Measurements from ENCODE around the gene EFCAB5. TPM values are rescaled to one million over a fixed set of nuclear protein-coding genes. Genes with fewer than 3 reads are reported as not detected.
"Not testable (repeated sequence)": the region's sequence is repeated elsewhere in the genome, so short reads cannot be mapped to it uniquely, and the experiment has no call there.

Gene EFCAB5
- total and polyA plus RNA-seq, 2 donors (not counting 1 experiment from before 2014, with no cell fraction given): 0.54 to 3.0 TPM

GRCh38 chr17:30035369-30035768, 93.9 kb downstream of the EFCAB5 start:
- no peak for TF ChIP-seq EZH2 (IDR thresholded peaks at IDR 0.05; ENCODE audit: borderline replicate concordance, insufficient read depth, low read depth, low read length, poor library complexity, severe bottlenecking)
- TF ChIP-seq, protein P1, sequence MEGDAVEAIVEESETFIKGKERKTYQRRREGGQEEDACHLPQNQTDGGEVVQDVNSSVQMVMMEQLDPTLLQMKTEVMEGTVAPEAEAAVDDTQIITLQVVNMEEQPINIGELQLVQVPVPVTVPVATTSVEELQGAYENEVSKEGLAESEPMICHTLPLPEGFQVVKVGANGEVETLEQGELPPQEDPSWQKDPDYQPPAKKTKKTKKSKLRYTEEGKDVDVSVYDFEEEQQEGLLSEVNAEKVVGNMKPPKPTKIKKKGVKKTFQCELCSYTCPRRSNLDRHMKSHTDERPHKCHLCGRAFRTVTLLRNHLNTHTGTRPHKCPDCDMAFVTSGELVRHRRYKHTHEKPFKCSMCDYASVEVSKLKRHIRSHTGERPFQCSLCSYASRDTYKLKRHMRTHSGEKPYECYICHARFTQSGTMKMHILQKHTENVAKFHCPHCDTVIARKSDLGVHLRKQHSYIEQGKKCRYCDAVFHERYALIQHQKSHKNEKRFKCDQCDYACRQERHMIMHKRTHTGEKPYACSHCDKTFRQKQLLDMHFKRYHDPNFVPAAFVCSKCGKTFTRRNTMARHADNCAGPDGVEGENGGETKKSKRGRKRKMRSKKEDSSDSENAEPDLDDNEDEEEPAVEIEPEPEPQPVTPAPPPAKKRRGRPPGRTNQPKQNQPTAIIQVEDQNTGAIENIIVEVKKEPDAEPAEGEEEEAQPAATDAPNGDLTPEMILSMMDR (IDR thresholded peaks at IDR 0.05): no peak

GRCh38 chr17:30040719-30041518, 99.5 kb downstream of the EFCAB5 start:
- DNase-seq; H4K20me1 ChIP-seq (ENCODE audit: control insufficient read depth, insufficient read depth, low read length, poor library complexity, severe bottlenecking); ATAC-seq (ENCODE audit: low read depth); H3K27me3 Mint-ChIP-seq; H3K36me3 ChIP-seq (replicated peaks in 1 of 2; ENCODE audit: control extremely low read depth in 1 of 2, control insufficient read depth in 1 of 2, extremely low read depth in 1 of 2, insufficient read depth in 2 of 2, low read length in 1 of 2); H3K27ac Mint-ChIP-seq; H3K9me3 Mint-ChIP-seq (ENCODE audit: insufficient read depth); H3K27me3 ChIP-seq (replicated peaks in 1 of 4; ENCODE audit: control extremely low read depth in 1 of 4, control insufficient read depth in 3 of 4, insufficient read depth in 4 of 4, low read length in 3 of 4); H3K79me2 ChIP-seq (ENCODE audit: control insufficient read depth, insufficient read depth, low read length); H3K9me3 ChIP-seq (ENCODE audit: control extremely low read depth in 1 of 3, control insufficient read depth in 2 of 3, insufficient read depth in 1 of 3, low read length in 2 of 3); intact Hi-C loops (cut with micrococcal nuclease); POLR2A ChIA-PET: not testable (repeated sequence)
- peaks cover 12 to 13% of the 10 kb centered on the region in 2 donors for H3K4me1 ChIP-seq (ENCODE audit: control insufficient read depth in 2 of 2, insufficient read depth in 2 of 2, low read length in 2 of 2)
- peak overlapping the region in 1 of 5 experiments; percentile 19 for H3K4me3 ChIP-seq (ENCODE audit: control extremely low read depth in 1 of 5, extremely low read depth in 1 of 5, insufficient read depth in 1 of 5, low read depth in 2 of 5, low read length in 4 of 5)
- peak overlapping the region; percentile 49 for H3K4me3 Mint-ChIP-seq
- H2AFZ ChIP-seq (ENCODE audit: insufficient read depth, low read depth, low read length, poor library complexity, severe bottlenecking): peak overlapping the region; percentile 49
- peaks cover 18% of the 10 kb centered on the region for H3K4me1 Mint-ChIP-seq
- CTCF ChIA-PET: interaction anchor here (1.2 to 1.5 kb wide), 3 partner anchors 12 to 52 kb away, joined by 3 to 5 read pairs (median 4); no protein-coding TSS in a partner anchor
- H3K9ac ChIP-seq (ENCODE audit: low read length): peak overlapping the region; percentile 29
- peak overlapping the region in 1 of 2 donors; percentile 44 for H3K27ac ChIP-seq (ENCODE audit: low read length in 2 of 2)
- H3K4me2 ChIP-seq (replicated peaks; ENCODE audit: low read depth, low read length, poor library complexity, severe bottlenecking): peak overlapping the region; percentile 54
- WGBS (ENCODE audit: insufficient coverage): 100% methylated on average over 2 of the region's 5 CpGs

More at GRCh38 chr17:30035369-30035768, 93.9 kb downstream of the EFCAB5 start:
- ATAC-seq (ENCODE audit: low read depth) (no peak), DNase-seq (no peak)
- ChIA-PET CTCF (no interaction called here), POLR2A (no interaction called here)
- H3K4me3 ChIP-seq (ENCODE audit: control extremely low read depth in 1 of 5, extremely low read depth in 1 of 5, insufficient read depth in 1 of 5, low read depth in 2 of 5, low read length in 4 of 5): no peak overlapping the region
- H3K4me3 Mint-ChIP-seq: no peak overlapping the region
- H3K27ac Mint-ChIP-seq: no peak overlapping the region
- H3K79me2 ChIP-seq (ENCODE audit: control insufficient read depth, insufficient read depth, low read length): no peaks in the 10 kb centered on the region
- H4K20me1 ChIP-seq (ENCODE audit: control insufficient read depth, insufficient read depth, low read length, poor library complexity, severe bottlenecking): no peaks in the 10 kb centered on the region
- H3K4me1 ChIP-seq (ENCODE audit: control insufficient read depth in 2 of 2, insufficient read depth in 2 of 2, low read length in 2 of 2): peaks cover 6 to 7% of the 10 kb centered on the region in 2 donors
- no peaks in the 10 kb centered on the region for H3K9me3 ChIP-seq (ENCODE audit: control extremely low read depth in 1 of 3, control insufficient read depth in 2 of 3, insufficient read depth in 1 of 3, low read length in 2 of 3)
- no peaks in the 10 kb centered on the region for H3K36me3 ChIP-seq (replicated peaks in 1 of 2; ENCODE audit: control extremely low read depth in 1 of 2, control insufficient read depth in 1 of 2, extremely low read depth in 1 of 2, insufficient read depth in 2 of 2, low read length in 1 of 2)
- H3K27me3 ChIP-seq (replicated peaks in 1 of 4; ENCODE audit: control extremely low read depth in 1 of 4, control insufficient read depth in 3 of 4, insufficient read depth in 4 of 4, low read length in 3 of 4): no peaks in the 10 kb centered on the region
- H3K27me3 Mint-ChIP-seq: no peaks in the 10 kb centered on the region
- no peak overlapping the region for H2AFZ ChIP-seq (ENCODE audit: insufficient read depth, low read depth, low read length, poor library complexity, severe bottlenecking)
- intact Hi-C loops (cut with micrococcal nuclease): no loop called here
- H3K9me3 Mint-ChIP-seq (ENCODE audit: insufficient read depth): no peaks in the 10 kb centered on the region
- H3K4me2 ChIP-seq (replicated peaks; ENCODE audit: low read depth, low read length, poor library complexity, severe bottlenecking): no peak overlapping the region
- WGBS (ENCODE audit: insufficient coverage): no CpG with 5 or more reads among the region's 2 CpGs
- no peak overlapping the region for H3K27ac ChIP-seq (ENCODE audit: low read length in 2 of 2)
- H3K9ac ChIP-seq (ENCODE audit: low read length): no peak overlapping the region
- peaks cover 8% of the 10 kb centered on the region for H3K4me1 Mint-ChIP-seq
